ENCODE measurements around the gene REPS1.

- TF ChIP-seq ESRRA (CRISPR knock-in tag; IDR thresholded peaks at IDR 0.05; ENCODE audit: borderline replicate concordance) (no peak), TEAD4 (CRISPR knock-in tag; IDR thresholded peaks at IDR 0.05) (no peak), ATF3 (CRISPR knock-in tag; conservative IDR thresholded peaks at IDR 0.05) (no peak), CTCF (IDR thresholded peaks at IDR 0.05) (no peak)
Measured at GRCh38 chr6:138868181-138868580, 119.9 kb downstream of the REPS1 start.
